K562 (cell line): ENCODE data around the gene KPNB1. TPM values are rescaled to one million over a fixed set of nuclear protein-coding genes. Genes with fewer than 3 reads are reported as not detected.
A peak's percentile ranks its signal among the peaks of the same experiment; 100 is the strongest.

Source experiments
- BMI1 ChIP-seq: fragments of 150-350 bp; IDR thresholded peaks from 2 replicates; pipeline ENCODE4 v1.6.1; 2014; ENCODE audit warnings: low read length
- GATAD2A ChIP-seq: fragments of 450-650 bp; IDR thresholded peaks from 2 replicates; pipeline ENCODE4 v1.6.1; 2017
- IRF2 ChIP-seq: sonication (generic); formaldehyde crosslinking; IDR thresholded peaks from 2 replicates; pipeline ENCODE4 v1.8.1; 2022; ENCODE audit warnings: mild to moderate bottlenecking, missing genetic modification reagents
- NCOA6 ChIP-seq: fragments of 450-650 bp; IDR thresholded peaks from 2 replicates; pipeline ENCODE4 v1.6.1; 2017; ENCODE audit warnings: mild to moderate bottlenecking
- POLR2G ChIP-seq: fragments of 200-400 bp; formaldehyde crosslinking; IDR thresholded peaks from 2 replicates; pipeline ENCODE4 v1.6.1; 2017; ENCODE audit warnings: low read depth, mild to moderate bottlenecking, antibody characterized with exemption, low read length, moderate library complexity
- RB1 ChIP-seq: fragments of 450-650 bp; IDR thresholded peaks from 2 replicates; pipeline ENCODE4 v1.6.1; 2017; ENCODE audit warnings: low read depth, mild to moderate bottlenecking
- SMAD4 ChIP-seq: fragments of 250-450 bp; sonication (Bioruptor Pico); conservative IDR thresholded peaks from 2 replicates; pipeline ENCODE4 v1.8.0; 2021; ENCODE audit warnings: inconsistent platforms, mild to moderate bottlenecking, moderate library complexity
- STAG1 ChIP-seq: sonication (generic); formaldehyde crosslinking; IDR thresholded peaks from 2 replicates; pipeline ENCODE4 v1.5.0; 2020; ENCODE audit warnings: missing genetic modification reagents, borderline replicate concordance
- STAT5B ChIP-seq: fragments of 250-450 bp; sonication (Bioruptor Pico); IDR thresholded peaks from 2 replicates; pipeline ENCODE4 v1.8.0; 2021; ENCODE audit warnings: mild to moderate bottlenecking, inconsistent platforms
- TAF1 ChIP-seq: IDR thresholded peaks from 2 replicates; pipeline ENCODE4 v1.6.1; 2011; ENCODE audit warnings: mild to moderate bottlenecking, low read length, moderate library complexity; ENCODE audit not compliant: insufficient read depth, control insufficient read depth, severe bottlenecking; ENCODE audit errors: extremely low read depth
- TAL1 ChIP-seq: fragments of 450-650 bp; IDR thresholded peaks from 2 replicates; pipeline ENCODE4 v1.6.1; 2016; ENCODE audit warnings: mild to moderate bottlenecking
- ZNF174 ChIP-seq: fragments of 250-450 bp; sonication (Bioruptor Pico); IDR thresholded peaks from 2 replicates; pipeline ENCODE4 v1.4.0; 2020; ENCODE audit warnings: mild to moderate bottlenecking
- ZNF3 ChIP-seq: fragments of 250-450 bp; sonication (Bioruptor Pico); IDR thresholded peaks from 2 replicates; pipeline ENCODE4 v1.5.0; 2021; ENCODE audit warnings: mild to moderate bottlenecking, moderate library complexity
- ZNF436 ChIP-seq: fragments of 250-450, 450-650 bp; sonication (Bioruptor Pico); formaldehyde crosslinking; IDR thresholded peaks from 2 replicates; pipeline ENCODE4 v1.7.0; 2020; ENCODE audit warnings: mild to moderate bottlenecking
- ZSCAN32 ChIP-seq: fragments of 450-650 bp; formaldehyde crosslinking; IDR thresholded peaks from 2 replicates; pipeline ENCODE4 v1.4.0; 2020; ENCODE audit warnings: mild to moderate bottlenecking, moderate library complexity
- polyA plus RNA-seq, 8 experiments: library from polyadenylated mRNA; depleted of rRNA in 4 of 8; stranded (reverse) in 5 of 8; unstranded in 3 of 8; fragments of >200 nt; fragmentation: Nextera tagmentation in 2 of 8; fragmentation: Illumina TruSeq in 1 of 8; extraction: Ambion mirVana in 2 of 8; extraction: Trizol in 1 of 8; gene quantifications; 2 replicates each; pipeline versions ENCODE4 v1.2.1 to v1.2.3, GENCODE V29; 2011 to 2014; ENCODE audit warnings: inconsistent platforms in 1 of 8, missing spikeins in 1 of 8
- total RNA-seq, 7 experiments: library from RNA; depleted of rRNA in 6 of 7; stranded (reverse); fragments of >200 nt in 6 of 7; fragmentation: Illumina TruSeq in 2 of 7; extraction: Trizol in 2 of 7; gene quantifications; 2 replicates each; pipeline versions ENCODE4 v1.2.1 to v1.2.3, GENCODE V29; 2011 to 2021; ENCODE audit warnings: low replicate concordance in 1 of 7
- TF ChIP-seq, protein P1 (sequence below): fragments of 450-650 bp; IDR thresholded peaks from one replicate; pipeline ENCODE4 v1.6.1; 2018; ENCODE audit warnings: mild to moderate bottlenecking, moderate library complexity; ENCODE audit not compliant: partially characterized antibody
- TF ChIP-seq, protein P2 (sequence below): fragments of 250-450 bp; sonication (Bioruptor Pico); IDR thresholded peaks from 2 replicates; pipeline ENCODE4 v1.8.0; 2021; ENCODE audit warnings: mild to moderate bottlenecking, moderate library complexity
- TF ChIP-seq, protein P3 (sequence below): fragments of 450-650 bp; formaldehyde crosslinking; IDR thresholded peaks from 2 replicates; pipeline ENCODE4 v1.4.0; 2020; ENCODE audit warnings: mild to moderate bottlenecking, moderate library complexity
- TF ChIP-seq, protein P4 (sequence below), 2 experiments: fragments of 450-650 bp; IDR thresholded peaks; 2 replicates each; pipeline ENCODE4 v1.6.1; 2016
- TF ChIP-seq, protein P5 (sequence below): IDR thresholded peaks from 2 replicates; pipeline ENCODE4 v1.6.1; 2012; ENCODE audit warnings: low read depth, low read length, improper control_type of control experiment, borderline replicate concordance

Gene KPNB1
- total and polyA plus RNA-seq, 9 of the 15 experiments (the other 6 are each of a cell fraction or from before 2014, with no cell fraction given) = 154 to 622 (median 354) TPM

DNA sequence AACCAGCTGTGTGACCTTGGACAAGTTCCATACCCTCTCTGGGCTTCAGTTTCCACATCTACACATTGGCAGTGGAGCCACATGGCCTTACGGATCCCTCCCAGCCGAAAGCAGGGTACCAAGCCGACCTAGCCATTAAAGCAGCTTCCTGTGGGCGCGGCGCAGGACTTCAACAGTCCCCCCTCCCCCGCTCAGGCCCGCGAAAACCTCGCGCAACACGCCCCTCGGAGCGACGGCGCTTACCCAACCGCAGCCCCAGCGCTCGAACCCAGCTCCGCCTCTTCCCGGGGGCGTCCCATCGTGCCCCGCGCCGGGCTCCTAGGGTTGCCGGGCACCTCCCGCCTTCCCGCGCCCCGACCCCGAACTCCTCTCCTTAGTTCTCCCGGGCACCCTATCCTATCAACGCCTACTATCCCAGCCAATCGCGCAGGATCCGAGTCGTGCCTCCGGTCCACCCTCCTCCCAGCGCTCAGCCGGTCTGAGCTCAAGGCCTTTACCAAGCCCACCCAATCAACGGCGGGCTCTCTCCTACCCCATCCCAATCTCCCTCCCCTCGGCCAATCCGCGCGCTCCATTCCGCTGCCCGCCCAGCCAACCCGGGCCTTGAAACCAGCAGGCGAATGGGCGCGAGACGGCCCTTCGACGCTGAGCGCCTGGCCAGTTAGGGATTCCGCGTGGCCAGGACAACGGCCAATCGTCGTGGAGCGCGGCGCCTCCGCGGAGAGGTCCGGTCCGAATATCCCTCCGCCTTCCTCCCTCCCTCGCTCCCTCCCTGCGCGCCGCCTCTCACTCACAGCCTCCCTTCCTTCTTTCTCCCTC, at the start of gene KPNB1 (continued):
- TF ChIP-seq TAF1 (peak; percentile 64), STAT5B (CRISPR knock-in tag) (no peak), ZNF3 (no peak), POLR2G (peak; percentile 91), ZSCAN32 (CRISPR knock-in tag) (no peak), ZNF174 (no peak), STAG1 (CRISPR knock-in tag) (no peak), TAL1 (no peak), SMAD4 (peak; percentile 81), RB1 (peak; percentile 93), BMI1 (no peak), IRF2 (CRISPR knock-in tag) (no peak), GATAD2A (no peak; the same call in 1 of the 2 replicates), NCOA6 (no peak), ZNF436 (CRISPR knock-in tag) (no peak)
- TF ChIP-seq, protein P1, sequence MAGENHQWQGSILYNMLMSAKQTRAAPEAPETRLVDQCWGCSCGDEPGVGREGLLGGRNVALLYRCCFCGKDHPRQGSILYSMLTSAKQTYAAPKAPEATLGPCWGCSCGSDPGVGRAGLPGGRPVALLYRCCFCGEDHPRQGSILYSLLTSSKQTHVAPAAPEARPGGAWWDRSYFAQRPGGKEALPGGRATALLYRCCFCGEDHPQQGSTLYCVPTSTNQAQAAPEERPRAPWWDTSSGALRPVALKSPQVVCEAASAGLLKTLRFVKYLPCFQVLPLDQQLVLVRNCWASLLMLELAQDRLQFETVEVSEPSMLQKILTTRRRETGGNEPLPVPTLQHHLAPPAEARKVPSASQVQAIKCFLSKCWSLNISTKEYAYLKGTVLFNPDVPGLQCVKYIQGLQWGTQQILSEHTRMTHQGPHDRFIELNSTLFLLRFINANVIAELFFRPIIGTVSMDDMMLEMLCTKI = no peak
- TF ChIP-seq, protein P2, sequence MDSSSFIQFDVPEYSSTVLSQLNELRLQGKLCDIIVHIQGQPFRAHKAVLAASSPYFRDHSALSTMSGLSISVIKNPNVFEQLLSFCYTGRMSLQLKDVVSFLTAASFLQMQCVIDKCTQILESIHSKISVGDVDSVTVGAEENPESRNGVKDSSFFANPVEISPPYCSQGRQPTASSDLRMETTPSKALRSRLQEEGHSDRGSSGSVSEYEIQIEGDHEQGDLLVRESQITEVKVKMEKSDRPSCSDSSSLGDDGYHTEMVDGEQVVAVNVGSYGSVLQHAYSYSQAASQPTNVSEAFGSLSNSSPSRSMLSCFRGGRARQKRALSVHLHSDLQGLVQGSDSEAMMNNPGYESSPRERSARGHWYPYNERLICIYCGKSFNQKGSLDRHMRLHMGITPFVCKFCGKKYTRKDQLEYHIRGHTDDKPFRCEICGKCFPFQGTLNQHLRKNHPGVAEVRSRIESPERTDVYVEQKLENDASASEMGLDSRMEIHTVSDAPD (CRISPR knock-in tag) = no peak
- TF ChIP-seq, protein P3, sequence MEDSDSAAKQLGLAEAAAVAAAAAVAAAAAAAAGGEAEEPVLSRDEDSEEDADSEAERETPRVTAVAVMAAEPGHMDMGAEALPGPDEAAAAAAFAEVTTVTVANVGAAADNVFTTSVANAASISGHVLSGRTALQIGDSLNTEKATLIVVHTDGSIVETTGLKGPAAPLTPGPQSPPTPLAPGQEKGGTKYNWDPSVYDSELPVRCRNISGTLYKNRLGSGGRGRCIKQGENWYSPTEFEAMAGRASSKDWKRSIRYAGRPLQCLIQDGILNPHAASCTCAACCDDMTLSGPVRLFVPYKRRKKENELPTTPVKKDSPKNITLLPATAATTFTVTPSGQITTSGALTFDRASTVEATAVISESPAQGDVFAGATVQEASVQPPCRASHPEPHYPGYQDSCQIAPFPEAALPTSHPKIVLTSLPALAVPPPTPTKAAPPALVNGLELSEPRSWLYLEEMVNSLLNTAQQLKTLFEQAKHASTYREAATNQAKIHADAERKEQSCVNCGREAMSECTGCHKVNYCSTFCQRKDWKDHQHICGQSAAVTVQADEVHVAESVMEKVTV (CRISPR knock-in tag) = no peak
- TF ChIP-seq, protein P4, sequence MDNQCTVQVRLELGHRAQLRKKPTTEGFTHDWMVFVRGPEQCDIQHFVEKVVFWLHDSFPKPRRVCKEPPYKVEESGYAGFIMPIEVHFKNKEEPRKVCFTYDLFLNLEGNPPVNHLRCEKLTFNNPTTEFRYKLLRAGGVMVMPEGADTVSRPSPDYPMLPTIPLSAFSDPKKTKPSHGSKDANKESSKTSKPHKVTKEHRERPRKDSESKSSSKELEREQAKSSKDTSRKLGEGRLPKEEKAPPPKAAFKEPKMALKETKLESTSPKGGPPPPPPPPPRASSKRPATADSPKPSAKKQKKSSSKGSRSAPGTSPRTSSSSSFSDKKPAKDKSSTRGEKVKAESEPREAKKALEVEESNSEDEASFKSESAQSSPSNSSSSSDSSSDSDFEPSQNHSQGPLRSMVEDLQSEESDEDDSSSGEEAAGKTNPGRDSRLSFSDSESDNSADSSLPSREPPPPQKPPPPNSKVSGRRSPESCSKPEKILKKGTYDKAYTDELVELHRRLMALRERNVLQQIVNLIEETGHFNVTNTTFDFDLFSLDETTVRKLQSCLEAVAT (IDR thresholded peaks at IDR 0.05) = peak; percentile 58 to 97; a peak in 3 of 4 replicates
- TF ChIP-seq, protein P5, sequence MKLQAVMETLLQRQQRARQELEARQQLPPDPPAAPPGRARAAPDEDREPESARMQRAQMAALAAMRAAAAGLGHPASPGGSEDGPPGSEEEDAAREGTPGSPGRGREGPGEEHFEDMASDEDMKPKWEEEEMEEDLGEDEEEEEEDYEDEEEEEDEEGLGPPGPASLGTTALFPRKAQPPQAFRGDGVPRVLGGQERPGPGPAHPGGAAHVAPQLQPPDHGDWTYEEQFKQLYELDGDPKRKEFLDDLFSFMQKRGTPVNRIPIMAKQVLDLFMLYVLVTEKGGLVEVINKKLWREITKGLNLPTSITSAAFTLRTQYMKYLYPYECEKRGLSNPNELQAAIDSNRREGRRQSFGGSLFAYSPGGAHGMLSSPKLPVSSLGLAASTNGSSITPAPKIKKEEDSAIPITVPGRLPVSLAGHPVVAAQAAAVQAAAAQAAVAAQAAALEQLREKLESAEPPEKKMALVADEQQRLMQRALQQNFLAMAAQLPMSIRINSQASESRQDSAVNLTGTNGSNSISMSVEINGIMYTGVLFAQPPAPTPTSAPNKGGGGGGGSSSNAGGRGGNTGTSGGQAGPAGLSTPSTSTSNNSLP = no peak
